ENCODE measurements around the gene CYP4B1.
"Not testable (repeated sequence)": the region's sequence is repeated elsewhere in the genome, so short reads cannot be mapped to it uniquely, and the experiment has no call there.

Gene CYP4B1

GRCh38 chr1:46823151-46823550, 24.3 kb downstream of the CYP4B1 start:
- H3K27ac ChIP-seq: no peak overlapping the region
- H3K27me3 ChIP-seq: peaks cover 14% of the 10 kb centered on the region
- no peak overlapping the region for H3K4me3 ChIP-seq (ENCODE audit: low read depth in 1 of 2, low read length in 1 of 2)
- no peaks in the 10 kb centered on the region for H3K36me3 ChIP-seq
- no peaks in the 10 kb centered on the region for H3K4me1 ChIP-seq (ENCODE audit: control insufficient read depth in 1 of 2, insufficient read depth in 1 of 2, low read depth in 1 of 2, low read length in 1 of 2)
- TF ChIP-seq, protein P1, sequence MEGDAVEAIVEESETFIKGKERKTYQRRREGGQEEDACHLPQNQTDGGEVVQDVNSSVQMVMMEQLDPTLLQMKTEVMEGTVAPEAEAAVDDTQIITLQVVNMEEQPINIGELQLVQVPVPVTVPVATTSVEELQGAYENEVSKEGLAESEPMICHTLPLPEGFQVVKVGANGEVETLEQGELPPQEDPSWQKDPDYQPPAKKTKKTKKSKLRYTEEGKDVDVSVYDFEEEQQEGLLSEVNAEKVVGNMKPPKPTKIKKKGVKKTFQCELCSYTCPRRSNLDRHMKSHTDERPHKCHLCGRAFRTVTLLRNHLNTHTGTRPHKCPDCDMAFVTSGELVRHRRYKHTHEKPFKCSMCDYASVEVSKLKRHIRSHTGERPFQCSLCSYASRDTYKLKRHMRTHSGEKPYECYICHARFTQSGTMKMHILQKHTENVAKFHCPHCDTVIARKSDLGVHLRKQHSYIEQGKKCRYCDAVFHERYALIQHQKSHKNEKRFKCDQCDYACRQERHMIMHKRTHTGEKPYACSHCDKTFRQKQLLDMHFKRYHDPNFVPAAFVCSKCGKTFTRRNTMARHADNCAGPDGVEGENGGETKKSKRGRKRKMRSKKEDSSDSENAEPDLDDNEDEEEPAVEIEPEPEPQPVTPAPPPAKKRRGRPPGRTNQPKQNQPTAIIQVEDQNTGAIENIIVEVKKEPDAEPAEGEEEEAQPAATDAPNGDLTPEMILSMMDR (IDR thresholded peaks at IDR 0.05): no peak
- no peaks in the 10 kb centered on the region for H3K9me3 ChIP-seq

DNA sequence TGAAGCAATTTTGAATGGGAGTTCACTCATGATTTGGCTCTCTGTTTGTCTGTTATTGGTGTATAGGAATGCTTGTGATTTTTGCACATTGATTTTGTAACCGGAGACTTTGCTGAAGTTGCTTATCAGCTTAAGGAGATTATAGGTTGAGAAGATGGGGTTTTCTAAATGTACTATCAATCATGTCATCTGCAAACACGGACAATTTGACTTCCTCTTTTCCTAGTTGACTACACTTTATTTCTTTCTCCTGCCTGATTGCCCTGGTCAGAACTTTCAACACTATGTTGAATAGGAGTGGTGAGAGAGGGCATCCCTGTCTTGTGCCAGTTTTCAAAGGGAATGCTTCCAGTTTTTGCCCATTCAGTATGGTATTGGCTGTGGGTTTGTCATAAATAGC, 28.0 kb downstream of the CYP4B1 start:
- not testable (repeated sequence) for H3K36me3 ChIP-seq; H3K9me3 ChIP-seq; H3K4me1 ChIP-seq (ENCODE audit: control insufficient read depth in 1 of 2, insufficient read depth in 1 of 2, low read depth in 1 of 2, low read length in 1 of 2); H3K4me3 ChIP-seq (ENCODE audit: low read depth in 1 of 2, low read length in 1 of 2); H3K27ac ChIP-seq
- peaks cover 14% of the 10 kb centered on the region for H3K27me3 ChIP-seq

GRCh38 chr1:46830665-46831322, 31.9 kb downstream of the CYP4B1 start:
- TF ChIP-seq, protein P1 (IDR thresholded peaks at IDR 0.05): no peak
- no peak overlapping the region for H3K27ac ChIP-seq
- no peaks in the 10 kb centered on the region for H3K36me3 ChIP-seq
- no peaks in the 10 kb centered on the region for H3K9me3 ChIP-seq
- H3K27me3 ChIP-seq: peaks cover 6% of the 10 kb centered on the region
- no peak overlapping the region for H3K4me3 ChIP-seq (ENCODE audit: low read depth in 1 of 2, low read length in 1 of 2)
- no peaks in the 10 kb centered on the region for H3K4me1 ChIP-seq (ENCODE audit: control insufficient read depth in 1 of 2, insufficient read depth in 1 of 2, low read depth in 1 of 2, low read length in 1 of 2)

GRCh38 chr1:46835469-46835868, 36.6 kb downstream of the CYP4B1 start:
- H3K27me3 ChIP-seq: peaks cover 19% of the 10 kb centered on the region
- H3K36me3 ChIP-seq; H3K9me3 ChIP-seq; H3K4me3 ChIP-seq (ENCODE audit: low read depth in 1 of 2, low read length in 1 of 2); H3K27ac ChIP-seq; H3K4me1 ChIP-seq (ENCODE audit: control insufficient read depth in 1 of 2, insufficient read depth in 1 of 2, low read depth in 1 of 2, low read length in 1 of 2): not testable (repeated sequence)

GRCh38 chr1:46846386-46846785, 47.5 kb downstream of the CYP4B1 start:
- H3K9me3 ChIP-seq; H3K36me3 ChIP-seq; H3K4me3 ChIP-seq (ENCODE audit: low read depth in 1 of 2, low read length in 1 of 2); H3K27me3 ChIP-seq; H3K27ac ChIP-seq; H3K4me1 ChIP-seq (ENCODE audit: control insufficient read depth in 1 of 2, insufficient read depth in 1 of 2, low read depth in 1 of 2, low read length in 1 of 2): not testable (repeated sequence)

DNA sequence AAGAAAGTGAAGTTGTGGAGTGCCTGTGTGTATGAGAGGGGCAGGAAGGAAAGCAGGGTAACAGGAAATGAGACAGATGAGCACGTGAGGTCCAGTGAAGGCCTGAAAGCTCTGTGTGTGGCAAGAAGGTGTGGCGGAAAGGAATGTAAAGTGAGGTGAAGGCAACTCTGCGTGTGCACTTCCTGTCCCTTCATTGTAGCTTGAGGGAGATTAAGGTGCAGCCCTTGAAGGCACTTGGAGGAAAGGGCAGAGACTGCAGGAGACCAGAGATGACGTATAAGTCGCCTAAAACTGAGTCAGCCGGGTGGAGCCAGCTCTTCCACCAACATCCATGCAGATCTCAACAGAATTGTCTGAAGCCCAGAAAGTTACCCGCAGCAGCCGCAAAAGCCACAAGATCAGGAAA, 58.8 kb downstream of the CYP4B1 start:
- not testable (repeated sequence) for H3K9me3 ChIP-seq; H3K4me1 ChIP-seq (ENCODE audit: control insufficient read depth in 1 of 2, insufficient read depth in 1 of 2, low read depth in 1 of 2, low read length in 1 of 2); H3K27ac ChIP-seq; H3K36me3 ChIP-seq; H3K4me3 ChIP-seq (ENCODE audit: low read depth in 1 of 2, low read length in 1 of 2)
- H3K27me3 ChIP-seq: peaks cover 19% of the 10 kb centered on the region

GRCh38 chr1:46862348-46862747, 63.5 kb downstream of the CYP4B1 start:
- Histone ChIP-seq H3K4me3 (ENCODE audit: low read depth in 1 of 2, low read length in 1 of 2) (no peak overlapping the region), H3K27me3 (peaks cover 23% of the 10 kb centered on the region), H3K36me3 (no peaks in the 10 kb centered on the region), H3K9me3 (no peaks in the 10 kb centered on the region), H3K27ac (no peak overlapping the region), H3K4me1 (ENCODE audit: control insufficient read depth in 1 of 2, insufficient read depth in 1 of 2, low read depth in 1 of 2, low read length in 1 of 2) (no peaks in the 10 kb centered on the region)
- TF ChIP-seq, protein P1 (IDR thresholded peaks at IDR 0.05): no peak

All from neutrophil (primary cell).